ENCODE data around the gene SLC16A10. TPM values are rescaled to one million over a fixed set of nuclear protein-coding genes. Genes with fewer than 3 reads are reported as not detected.
"Not testable (repeated sequence)": the region's sequence is repeated elsewhere in the genome, so short reads cannot be mapped to it uniquely, and the experiment has no call there.

SLC16A10 gene
- total RNA-seq, result 8.6 TPM

GRCh38 chr6:111087106-111087835 is at the start of gene SLC16A10:
SLC16A10 (plus strand) TSS chr6:111087503; CDS start chr6:111087753, 250 bp downstream.
- no peak for DNase-seq

GRCh38 chr6:111038534-111039252 is 48.6 kb upstream of the SLC16A10 start:
- no peak for DNase-seq

- no peak for DNase-seq
These were observed 45.4 kb upstream of the SLC16A10 start for GRCh38 chr6:111041917-111042316.

GRCh38 chr6:111047244-111047643 is 40.1 kb upstream of the SLC16A10 start:
- no peak for DNase-seq

- no peak for DNase-seq
These were observed 36.9 kb upstream of the SLC16A10 start for GRCh38 chr6:111050261-111051023.

GRCh38 chr6:111052171-111052570 is 35.1 kb upstream of the SLC16A10 start:
- DNase-seq, result no peak

GRCh38 chr6:111057074-111057752 is 30.1 kb upstream of the SLC16A10 start:
- no peak for DNase-seq

GRCh38 chr6:111061508-111061907 is 25.8 kb upstream of the SLC16A10 start:
- DNase-seq, result no peak

- DNase-seq, result not testable (repeated sequence)
These were observed 25.3 kb upstream of the SLC16A10 start for GRCh38 chr6:111061985-111062384.

- DNase-seq, result not testable (repeated sequence)
These were observed 24.4 kb upstream of the SLC16A10 start for GRCh38 chr6:111062860-111063259.

GRCh38 chr6:111068109-111068865 is 19.0 kb upstream of the SLC16A10 start:
- no peak for DNase-seq

- DNase-seq, result no peak
These were observed 18.5 kb upstream of the SLC16A10 start for GRCh38 chr6:111068866-111069234.

GRCh38 chr6:111069382-111070104 is 17.8 kb upstream of the SLC16A10 start:
- no peak for DNase-seq

GRCh38 chr6:111070105-111071005 is 16.9 kb upstream of the SLC16A10 start:
- DNase-seq, result no peak

GRCh38 chr6:111072801-111073360 is 14.4 kb upstream of the SLC16A10 start:
- no peak for DNase-seq

- DNase-seq, result no peak
These were observed 13.0 kb upstream of the SLC16A10 start for GRCh38 chr6:111074311-111074710.

GRCh38 chr6:111076024-111076695 is 11.1 kb upstream of the SLC16A10 start:
- DNase-seq, result no peak

- DNase-seq, result no peak
These were observed 6.6 kb upstream of the SLC16A10 start for GRCh38 chr6:111080698-111081097.

GRCh38 chr6:111086685-111087084 is 618 bp upstream of the SLC16A10 start:
- DNase-seq, result no peak
